ENCODE results near the gene CNOT3.
"Not testable (repeated sequence)": the region's sequence is repeated elsewhere in the genome, so short reads cannot be mapped to it uniquely, and the experiment has no call there.

DNA sequence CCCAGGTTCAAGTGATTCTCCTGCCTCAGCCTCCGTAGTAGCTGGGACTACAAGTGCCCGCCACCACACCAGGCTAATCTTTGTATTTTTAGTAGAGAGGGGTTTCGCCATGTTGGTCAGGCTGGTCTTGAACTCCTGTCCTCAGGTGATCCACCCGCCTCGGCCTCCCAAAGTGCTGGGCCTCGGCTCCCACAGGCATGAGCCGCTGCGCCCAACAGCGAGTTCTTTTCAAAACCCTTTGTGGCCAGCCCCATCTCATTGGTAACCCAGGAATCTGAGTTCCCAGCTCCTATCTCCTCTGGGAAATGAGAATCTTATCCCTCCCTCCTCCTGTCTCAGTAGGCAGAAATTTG lies 37.7 kb upstream of the CNOT3 start:
- TF ChIP-seq, protein P1, sequence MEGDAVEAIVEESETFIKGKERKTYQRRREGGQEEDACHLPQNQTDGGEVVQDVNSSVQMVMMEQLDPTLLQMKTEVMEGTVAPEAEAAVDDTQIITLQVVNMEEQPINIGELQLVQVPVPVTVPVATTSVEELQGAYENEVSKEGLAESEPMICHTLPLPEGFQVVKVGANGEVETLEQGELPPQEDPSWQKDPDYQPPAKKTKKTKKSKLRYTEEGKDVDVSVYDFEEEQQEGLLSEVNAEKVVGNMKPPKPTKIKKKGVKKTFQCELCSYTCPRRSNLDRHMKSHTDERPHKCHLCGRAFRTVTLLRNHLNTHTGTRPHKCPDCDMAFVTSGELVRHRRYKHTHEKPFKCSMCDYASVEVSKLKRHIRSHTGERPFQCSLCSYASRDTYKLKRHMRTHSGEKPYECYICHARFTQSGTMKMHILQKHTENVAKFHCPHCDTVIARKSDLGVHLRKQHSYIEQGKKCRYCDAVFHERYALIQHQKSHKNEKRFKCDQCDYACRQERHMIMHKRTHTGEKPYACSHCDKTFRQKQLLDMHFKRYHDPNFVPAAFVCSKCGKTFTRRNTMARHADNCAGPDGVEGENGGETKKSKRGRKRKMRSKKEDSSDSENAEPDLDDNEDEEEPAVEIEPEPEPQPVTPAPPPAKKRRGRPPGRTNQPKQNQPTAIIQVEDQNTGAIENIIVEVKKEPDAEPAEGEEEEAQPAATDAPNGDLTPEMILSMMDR (conservative IDR thresholded peaks at IDR 0.05; ENCODE audit: low read depth in 2 of 2): not testable (repeated sequence)
- not testable (repeated sequence) for TF ChIP-seq NANOG (IDR thresholded peaks at IDR 0.05; ENCODE audit: borderline replicate concordance); EZH2 (IDR thresholded peaks at IDR 0.05; ENCODE audit: low read depth, unreplicated experiment); POLR2AphosphoS5 (IDR thresholded peaks at IDR 0.05; ENCODE audit: low read depth); JUNB (IDR thresholded peaks at IDR 0.05; ENCODE audit: unreplicated experiment); EZH2phosphoT487 (IDR thresholded peaks at IDR 0.05; ENCODE audit: unreplicated experiment); REST (IDR thresholded peaks at IDR 0.05; ENCODE audit: unreplicated experiment); CREB1 (CRISPR knock-in tag; IDR thresholded peaks at IDR 0.05; ENCODE audit: low read depth); ZNF331 (CRISPR knock-in tag; IDR thresholded peaks at IDR 0.05; ENCODE audit: low read depth); STAT1 (IDR thresholded peaks at IDR 0.05; ENCODE audit: unreplicated experiment)
